NCI-H510A (cell line): ENCODE data around the gene IGF2BP1.
A peak's percentile ranks its signal among the peaks of the same experiment; 100 is the strongest.
"Not testable (repeated sequence)": the region's sequence is repeated elsewhere in the genome, so short reads cannot be mapped to it uniquely, and the experiment has no call there.

Experiments used
- DNase-seq: peaks from one replicate; lab custom pipeline; 2025; lab: John Stamatoyannopoulos, UW

Gene IGF2BP1

DNA sequence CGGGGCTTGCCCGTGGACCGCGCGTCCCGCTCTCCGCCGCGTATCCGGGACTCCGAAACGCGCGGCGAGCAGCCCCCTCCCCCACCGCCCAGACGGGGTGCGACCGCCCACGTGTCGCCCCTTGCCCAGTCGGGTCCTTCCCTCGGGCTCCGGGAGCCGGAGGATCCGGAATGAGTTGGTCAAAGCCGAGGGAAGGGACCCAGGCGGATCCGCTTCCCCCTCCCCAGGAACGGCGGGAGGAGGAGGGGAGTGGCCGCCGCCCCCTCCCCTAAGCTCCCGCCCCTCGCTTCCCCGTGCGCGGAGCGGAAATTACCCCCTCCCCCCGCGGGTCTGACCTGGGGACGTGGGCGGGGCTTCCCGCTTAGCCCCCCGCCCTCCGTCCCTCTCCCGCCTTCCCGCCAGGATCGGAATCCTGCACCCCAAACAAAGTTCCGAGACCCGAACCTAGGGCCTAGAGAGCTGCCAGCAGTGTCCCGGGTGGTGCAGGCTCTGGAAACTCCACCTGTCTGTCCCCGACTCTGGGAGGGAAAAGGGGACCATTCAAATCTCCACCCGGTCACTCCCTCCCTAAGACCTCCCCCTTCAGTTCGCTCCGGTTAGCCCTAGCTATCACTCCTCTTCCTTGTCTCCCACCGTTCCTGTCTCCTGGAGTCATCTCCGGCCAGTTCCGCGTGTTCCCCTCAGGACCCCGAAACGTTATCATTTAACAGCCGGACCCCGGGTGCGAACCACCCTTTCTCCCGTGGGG is 1.0 kb upstream of the IGF2BP1 start:
- DNase-seq = peak; percentile 79

GRCh38 chr17:48996722-48997102 is 473 bp upstream of the IGF2BP1 start:
- no peak for DNase-seq

DNA sequence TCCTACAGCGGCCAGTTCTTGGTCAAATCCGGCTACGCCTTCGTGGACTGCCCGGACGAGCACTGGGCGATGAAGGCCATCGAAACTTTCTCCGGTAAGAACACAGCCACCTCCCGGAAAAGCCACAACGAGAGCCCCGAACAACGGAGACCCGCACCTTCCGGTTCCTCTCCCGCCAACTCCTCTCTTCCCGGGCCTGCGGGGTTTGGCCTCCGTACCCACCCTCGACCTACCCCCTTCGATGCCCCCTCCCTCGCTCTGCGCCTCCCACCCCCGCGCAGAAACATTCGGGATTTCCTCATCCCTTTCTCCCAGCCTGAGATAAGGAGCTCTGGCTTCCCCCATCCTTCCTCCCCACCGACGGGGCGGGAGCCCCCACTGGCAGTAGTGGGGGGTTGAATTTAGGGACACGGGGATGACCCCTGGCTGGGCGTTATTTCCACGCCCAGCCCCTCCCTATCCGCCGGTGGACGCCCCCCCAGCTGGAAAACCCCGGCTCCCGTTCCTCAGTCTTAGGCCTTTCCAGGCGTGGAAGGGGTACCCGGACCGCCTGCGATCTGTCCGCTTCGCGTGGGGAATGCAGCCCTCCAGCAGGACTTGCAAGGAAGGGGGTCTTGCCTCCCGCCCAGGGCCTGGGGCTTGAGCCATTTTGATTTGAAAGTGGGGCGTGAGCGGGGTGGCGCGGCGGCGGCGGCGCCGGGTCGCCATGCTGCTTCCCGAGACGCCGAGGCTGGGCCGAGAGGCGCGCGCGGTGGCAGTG is 822 bp downstream of the IGF2BP1 start:
- peak; percentile 41 for DNase-seq

DNA sequence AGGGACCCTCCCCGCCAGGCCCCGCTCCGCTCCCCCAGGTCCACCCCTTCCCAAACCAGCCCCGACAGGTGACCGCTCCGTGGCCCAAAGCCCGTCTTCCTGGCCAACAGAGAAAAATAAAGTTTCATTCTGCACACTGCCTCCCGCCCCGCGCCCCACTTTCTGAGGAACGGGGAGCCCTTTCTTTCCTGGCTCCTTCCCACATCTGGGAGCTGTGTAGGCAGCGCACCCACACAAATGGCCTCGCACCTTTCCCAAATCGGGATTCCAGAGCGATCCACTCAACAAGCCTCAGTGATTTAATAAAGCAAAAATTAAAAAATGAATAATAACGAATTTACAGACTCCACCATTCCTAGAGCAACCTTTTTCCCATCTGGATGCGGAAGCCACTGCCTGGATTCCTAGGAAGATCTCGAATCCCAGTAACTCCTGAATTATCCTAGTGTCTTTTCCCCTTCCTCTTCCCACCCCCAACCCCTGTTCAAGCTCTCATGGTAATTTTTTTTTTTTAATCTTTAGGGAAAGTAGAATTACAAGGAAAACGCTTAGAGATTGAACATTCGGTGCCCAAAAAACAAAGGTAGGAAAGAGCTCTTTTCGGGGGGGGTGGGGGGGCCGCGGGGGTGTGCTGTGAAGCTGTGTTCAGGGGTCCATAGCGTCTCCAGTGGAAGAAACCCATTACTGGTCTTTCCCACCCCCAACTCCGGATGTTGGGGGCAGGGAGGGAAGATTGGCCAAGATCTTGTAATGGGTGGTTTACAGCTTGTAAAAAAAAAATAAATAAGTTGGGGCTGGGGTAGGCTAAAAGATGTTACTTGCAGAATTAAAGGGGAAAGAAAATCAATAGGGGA is 1.6 kb downstream of the IGF2BP1 start:
- DNase-seq = no peak

DNA sequence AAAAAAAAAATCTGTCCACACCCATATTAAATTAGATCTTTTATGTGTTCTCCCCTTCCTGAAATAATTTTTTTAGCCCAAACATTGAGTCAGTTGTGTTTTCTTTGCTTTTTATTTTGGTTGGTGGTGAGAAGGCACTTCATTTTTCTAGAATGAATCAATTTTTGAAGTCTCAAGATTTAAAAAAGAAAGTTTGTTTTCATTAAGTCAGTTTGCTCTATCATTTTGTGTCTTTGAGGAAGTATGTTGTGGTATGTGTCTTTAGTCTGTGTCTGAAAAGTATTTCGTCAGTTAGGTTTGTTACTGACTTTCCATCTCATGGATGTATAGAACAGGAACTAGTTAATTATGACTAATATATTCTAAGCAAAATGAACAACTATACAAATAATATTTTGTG is 3.8 kb downstream of the IGF2BP1 start:
- DNase-seq = no peak

DNA sequence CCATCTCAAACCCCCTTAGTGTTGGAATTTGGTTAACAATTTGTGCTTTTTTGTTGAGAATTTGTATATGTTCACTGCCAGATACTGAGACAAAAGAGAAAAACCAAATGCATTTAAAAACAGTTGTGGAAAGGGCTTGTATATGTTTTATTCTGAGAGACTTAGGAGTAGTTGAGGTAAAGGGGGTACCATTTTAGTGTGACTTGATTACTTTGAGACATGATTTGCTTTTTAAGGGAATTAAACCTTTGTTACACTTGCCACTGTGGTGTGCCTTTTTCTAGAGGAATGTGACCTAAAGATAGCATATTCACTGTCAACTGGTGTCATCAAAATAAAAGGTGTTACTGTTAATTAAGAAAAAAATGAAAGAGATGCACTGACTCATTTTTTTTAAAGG is 4.5 kb downstream of the IGF2BP1 start:
- DNase-seq = no peak

DNA sequence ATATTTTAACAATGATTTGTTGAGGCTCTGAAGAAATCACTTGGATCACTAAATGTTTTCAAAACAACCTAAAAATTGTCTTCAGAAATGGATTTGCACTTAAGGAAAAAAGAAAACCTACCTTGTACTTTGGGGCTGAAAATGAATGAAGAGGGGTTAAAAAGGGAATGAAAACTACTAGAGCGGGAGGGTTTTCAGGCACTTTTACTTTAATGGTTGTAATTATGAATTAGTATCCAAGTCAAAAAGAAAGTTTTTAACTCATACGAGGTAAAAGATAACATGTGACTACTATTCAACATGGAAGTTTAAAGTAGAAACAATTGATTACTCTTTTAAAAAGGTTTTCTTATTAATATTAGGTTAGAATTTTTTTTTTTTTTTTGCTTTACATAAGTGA is 5.1 kb downstream of the IGF2BP1 start:
- no peak for DNase-seq

DNA sequence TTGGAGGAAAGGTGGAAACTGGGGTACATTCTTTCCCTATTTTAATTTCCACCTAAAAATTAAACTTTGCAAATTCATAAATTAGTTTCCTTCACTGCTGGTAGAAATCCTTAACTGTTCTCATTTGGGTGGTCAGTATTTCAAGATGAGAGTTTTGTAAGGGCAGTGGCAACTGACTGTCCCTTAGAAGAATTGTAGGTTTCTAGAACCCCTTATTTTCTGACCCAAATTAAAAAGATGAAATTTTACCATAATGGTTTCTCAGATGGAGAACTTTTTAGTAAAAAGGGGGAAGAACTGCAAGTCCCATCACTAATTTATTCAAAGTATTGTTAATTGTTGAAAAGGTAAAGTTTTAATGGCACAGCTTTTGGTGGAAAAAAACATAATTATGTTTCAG is 5.6 kb downstream of the IGF2BP1 start:
- no peak for DNase-seq

DNA sequence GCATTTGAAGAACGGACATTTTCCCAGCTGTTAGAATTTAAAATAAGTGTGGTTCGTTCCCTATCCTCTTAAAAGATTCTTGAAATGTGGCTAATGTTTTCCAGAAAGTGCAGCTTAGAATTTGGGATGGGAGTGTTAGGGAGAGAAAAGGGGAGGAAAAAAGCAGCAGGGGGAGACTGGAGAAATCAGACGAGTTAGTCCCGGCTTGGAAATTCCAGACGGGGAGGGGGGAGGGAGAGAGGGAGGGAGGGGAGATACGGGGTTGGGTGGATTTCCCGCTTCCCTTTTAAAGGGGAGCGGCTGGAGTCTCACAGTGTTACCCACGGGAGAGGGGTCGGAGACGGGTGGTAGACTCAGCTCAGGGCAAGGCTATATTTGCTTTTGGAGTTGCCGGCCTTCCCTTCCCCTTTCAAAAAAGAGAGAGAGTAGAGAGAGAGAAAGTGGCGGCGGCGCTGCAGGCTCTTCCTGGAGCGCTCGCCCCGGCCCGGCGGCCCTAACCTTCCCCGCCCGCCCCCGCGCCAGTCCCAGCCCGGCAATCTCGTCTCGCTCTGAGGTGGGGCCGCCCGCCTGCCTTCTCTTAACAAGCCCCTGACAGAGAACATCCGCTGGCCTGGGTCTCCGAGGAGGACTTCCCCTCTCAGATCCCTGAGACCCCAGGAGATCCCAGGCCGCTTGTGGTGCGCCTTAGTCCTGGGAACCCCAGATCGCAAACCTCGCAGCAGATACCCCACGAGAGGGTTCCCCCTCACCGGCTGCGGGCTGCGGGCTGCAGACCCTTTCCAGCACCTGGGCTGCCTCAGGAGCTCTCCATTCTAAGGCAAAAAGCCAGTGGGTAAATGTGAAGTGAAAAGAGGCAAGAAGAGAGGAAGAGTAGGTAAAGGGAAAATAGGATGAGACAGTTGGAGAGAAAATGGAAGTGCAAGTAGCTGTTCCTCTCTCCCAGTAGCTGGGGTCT is 6.6 kb downstream of the IGF2BP1 start:
- no peak for DNase-seq

DNA sequence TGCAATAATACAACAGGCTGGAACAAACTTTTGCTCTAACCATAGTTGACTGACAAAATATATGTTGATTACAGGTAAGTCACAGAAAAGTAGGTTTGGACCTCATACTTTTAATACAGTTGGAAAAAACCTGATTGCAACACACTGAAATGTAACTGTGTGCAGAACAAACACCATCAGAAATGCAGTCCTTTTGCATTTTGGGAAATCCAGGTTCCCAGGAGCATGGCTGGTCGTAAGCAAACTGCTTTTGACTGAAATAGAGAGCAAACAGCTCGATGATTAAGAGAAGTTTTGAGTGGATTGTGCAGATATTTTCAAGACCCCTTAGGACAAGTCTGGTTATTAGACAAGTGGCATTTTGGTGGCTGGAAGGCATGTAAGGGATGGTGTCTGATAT is 8.0 kb downstream of the IGF2BP1 start:
- no peak for DNase-seq

DNA sequence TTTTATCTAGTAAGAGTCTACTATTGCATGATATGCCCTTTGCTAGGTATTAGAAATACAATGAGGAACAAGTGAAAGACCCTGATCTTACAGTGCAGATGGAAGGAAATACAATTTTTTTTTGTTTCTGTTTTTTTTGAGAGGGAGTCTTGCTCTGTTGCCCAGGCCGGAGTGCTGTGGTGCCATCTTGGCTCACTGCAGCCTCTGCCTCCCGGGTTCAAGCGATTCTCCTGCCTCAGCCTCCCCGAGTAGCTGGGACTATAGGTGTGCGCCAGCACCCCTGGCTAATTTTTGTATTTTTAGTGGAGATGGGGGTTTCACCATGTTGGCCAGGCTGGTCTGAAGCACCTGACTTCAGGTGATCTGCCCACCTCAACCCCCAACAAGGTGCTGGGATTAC is 11.7 kb downstream of the IGF2BP1 start:
- DNase-seq = not testable (repeated sequence)

DNA sequence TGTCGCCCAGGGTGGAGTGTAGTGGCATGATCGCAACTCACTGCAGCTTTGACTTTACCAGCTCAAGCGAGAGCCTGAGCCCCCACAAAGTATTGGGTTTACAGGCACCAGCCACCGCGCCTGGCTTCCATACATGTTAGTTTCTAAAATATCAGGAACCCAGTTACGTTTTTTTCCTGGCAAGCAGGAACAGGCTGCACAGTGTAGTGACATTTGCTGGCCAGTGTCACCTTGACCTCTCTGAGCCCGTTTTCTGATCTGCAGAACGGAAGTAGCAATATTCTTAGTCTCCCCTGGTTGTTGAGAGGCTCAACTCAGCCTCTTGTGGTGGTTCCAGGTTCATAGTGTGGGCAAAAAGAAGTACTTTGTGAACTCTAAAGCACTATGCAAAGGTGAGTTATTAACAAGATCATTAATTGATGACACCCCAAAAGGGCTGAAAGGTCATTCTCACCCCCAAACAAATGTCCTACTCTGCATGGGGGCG is 15.6 kb downstream of the IGF2BP1 start:
- DNase-seq = no peak

GRCh38 chr17:49013311-49014213 is 16.4 kb downstream of the IGF2BP1 start:
- DNase-seq = no peak

- no peak for DNase-seq
Observed at GRCh38 chr17:49015179-49015923, 18.2 kb downstream of the IGF2BP1 start.

- DNase-seq = no peak
Observed at GRCh38 chr17:49015924-49016774, 19.0 kb downstream of the IGF2BP1 start.

- no peak for DNase-seq
Observed at GRCh38 chr17:49016775-49017463, 19.7 kb downstream of the IGF2BP1 start.

DNA sequence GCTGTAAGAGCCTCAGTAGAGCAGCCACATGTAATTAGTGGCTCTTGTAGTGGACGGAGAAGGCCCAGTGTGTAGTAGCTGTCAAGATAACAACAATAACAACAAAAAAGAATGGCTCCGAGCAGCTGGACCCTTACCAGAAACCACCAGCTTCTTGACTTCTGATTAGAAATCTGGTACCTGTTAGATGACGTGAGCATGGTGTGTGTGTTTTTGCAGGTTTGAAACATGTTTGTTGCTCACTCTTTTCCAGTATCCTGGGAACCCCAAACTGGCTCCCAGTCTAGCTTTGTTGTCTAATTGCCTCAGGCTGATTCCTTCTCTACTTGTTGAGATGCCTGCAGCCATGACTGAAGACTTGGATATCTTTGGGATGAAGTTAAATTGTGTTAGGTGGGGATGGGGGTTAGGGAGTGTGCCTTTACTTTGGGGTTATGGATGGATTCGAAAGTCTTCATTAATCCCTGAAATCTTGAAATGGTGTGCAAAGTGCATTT is 21.0 kb downstream of the IGF2BP1 start:
- no peak for DNase-seq

- DNase-seq = no peak
Observed at GRCh38 chr17:49018748-49019147, 21.6 kb downstream of the IGF2BP1 start.
